H1 (cell line): ENCODE data around the gene RAB1B.

ENCODE experiments used
- GABPA ChIP-seq: IDR thresholded peaks from 2 replicates; pipeline ENCODE4 v1.6.1; 2011; ENCODE audit warnings: mild to moderate bottlenecking, low read length, moderate library complexity, borderline replicate concordance; ENCODE audit not compliant: insufficient read depth
- POLR2A ChIP-seq, 2 experiments: IDR thresholded peaks; 1 replicate in 1 of 2; 2 replicates in 1 of 2; pipeline ENCODE4 v1.6.1; 2011; ENCODE audit warnings: low read depth in 2 of 2, low read length in 2 of 2, mild to moderate bottlenecking in 2 of 2; ENCODE audit errors: control extremely low read depth in 1 of 2
- TCF12 ChIP-seq: IDR thresholded peaks from 2 replicates; pipeline ENCODE4 v1.6.1; 2011; ENCODE audit warnings: low read depth, mild to moderate bottlenecking, low read length
- TF ChIP-seq, protein P1 (sequence below), 3 experiments: IDR thresholded peaks; 1 replicate in 2 of 3; 2 replicates in 1 of 3; pipeline versions ENCODE4 v1.5.1 to v1.6.1; 2011; ENCODE audit warnings: low read length in 3 of 3, mild to moderate bottlenecking in 3 of 3, inconsistent platforms in 2 of 3, low read depth in 1 of 3, moderate library complexity in 1 of 3; ENCODE audit not compliant: insufficient read depth in 1 of 3; ENCODE audit errors: control extremely low read depth in 1 of 3
- TF ChIP-seq, protein P2 (sequence below): IDR thresholded peaks from 2 replicates; pipeline ENCODE4 v1.6.1; 2012; ENCODE audit warnings: inconsistent platforms

DNA sequence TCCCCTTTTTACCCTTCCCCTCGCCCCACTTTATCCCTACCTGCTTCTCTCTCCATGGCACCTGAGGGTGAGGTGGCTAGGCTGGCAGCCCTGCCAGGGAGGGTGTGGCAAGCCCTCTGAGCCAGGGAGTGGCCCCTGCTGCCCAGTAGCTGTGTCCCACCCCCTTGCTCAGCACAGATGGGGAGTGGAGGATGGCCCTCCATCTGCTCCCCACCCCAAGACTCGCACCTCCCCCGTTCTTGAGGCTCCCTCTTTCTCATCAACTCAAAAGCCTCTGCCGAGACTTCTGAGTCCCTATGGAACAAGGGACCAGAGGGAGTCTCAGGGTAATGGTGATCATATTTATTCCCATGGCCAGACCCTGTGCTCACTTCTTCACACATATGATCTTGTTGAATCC, 24.9 kb downstream of the RAB1B start:
- TF ChIP-seq TCF12 (no peak), POLR2A (IDR thresholded peaks at IDR 0.05; ENCODE audit: control extremely low read depth in 1 of 2, low read depth in 2 of 2, low read length in 2 of 2) (no peak), GABPA (no peak)
- TF ChIP-seq, protein P1, sequence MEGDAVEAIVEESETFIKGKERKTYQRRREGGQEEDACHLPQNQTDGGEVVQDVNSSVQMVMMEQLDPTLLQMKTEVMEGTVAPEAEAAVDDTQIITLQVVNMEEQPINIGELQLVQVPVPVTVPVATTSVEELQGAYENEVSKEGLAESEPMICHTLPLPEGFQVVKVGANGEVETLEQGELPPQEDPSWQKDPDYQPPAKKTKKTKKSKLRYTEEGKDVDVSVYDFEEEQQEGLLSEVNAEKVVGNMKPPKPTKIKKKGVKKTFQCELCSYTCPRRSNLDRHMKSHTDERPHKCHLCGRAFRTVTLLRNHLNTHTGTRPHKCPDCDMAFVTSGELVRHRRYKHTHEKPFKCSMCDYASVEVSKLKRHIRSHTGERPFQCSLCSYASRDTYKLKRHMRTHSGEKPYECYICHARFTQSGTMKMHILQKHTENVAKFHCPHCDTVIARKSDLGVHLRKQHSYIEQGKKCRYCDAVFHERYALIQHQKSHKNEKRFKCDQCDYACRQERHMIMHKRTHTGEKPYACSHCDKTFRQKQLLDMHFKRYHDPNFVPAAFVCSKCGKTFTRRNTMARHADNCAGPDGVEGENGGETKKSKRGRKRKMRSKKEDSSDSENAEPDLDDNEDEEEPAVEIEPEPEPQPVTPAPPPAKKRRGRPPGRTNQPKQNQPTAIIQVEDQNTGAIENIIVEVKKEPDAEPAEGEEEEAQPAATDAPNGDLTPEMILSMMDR (IDR thresholded peaks at IDR 0.05; ENCODE audit: control extremely low read depth in 1 of 3, insufficient read depth in 1 of 3, low read depth in 1 of 3, low read length in 3 of 3) = no peak
- TF ChIP-seq, protein P2, sequence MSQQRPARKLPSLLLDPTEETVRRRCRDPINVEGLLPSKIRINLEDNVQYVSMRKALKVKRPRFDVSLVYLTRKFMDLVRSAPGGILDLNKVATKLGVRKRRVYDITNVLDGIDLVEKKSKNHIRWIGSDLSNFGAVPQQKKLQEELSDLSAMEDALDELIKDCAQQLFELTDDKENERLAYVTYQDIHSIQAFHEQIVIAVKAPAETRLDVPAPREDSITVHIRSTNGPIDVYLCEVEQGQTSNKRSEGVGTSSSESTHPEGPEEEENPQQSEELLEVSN = no peak
